AG10803 (cell line): ENCODE measurements around the gene SLC39A9.
"Not testable (repeated sequence)": the region's sequence is repeated elsewhere in the genome, so short reads cannot be mapped to it uniquely, and the experiment has no call there.

Experiments used
- DNase-seq: peaks from one replicate; pipeline ENCODE4 v3.0.0; 2010; ENCODE audit warnings: low read depth
- H3K4me3 ChIP-seq: 2 replicates; pipeline ENCODE4 v1.5.1; 2011; ENCODE audit warnings: mild to moderate bottlenecking, low read length, control low read depth
- TF ChIP-seq, protein P1 (sequence below): conservative IDR thresholded peaks from 2 replicates; pipeline ENCODE4 v1.5.1; 2011; ENCODE audit warnings: mild to moderate bottlenecking, low read length, control low read depth, inconsistent platforms

SLC39A9 gene

DNA sequence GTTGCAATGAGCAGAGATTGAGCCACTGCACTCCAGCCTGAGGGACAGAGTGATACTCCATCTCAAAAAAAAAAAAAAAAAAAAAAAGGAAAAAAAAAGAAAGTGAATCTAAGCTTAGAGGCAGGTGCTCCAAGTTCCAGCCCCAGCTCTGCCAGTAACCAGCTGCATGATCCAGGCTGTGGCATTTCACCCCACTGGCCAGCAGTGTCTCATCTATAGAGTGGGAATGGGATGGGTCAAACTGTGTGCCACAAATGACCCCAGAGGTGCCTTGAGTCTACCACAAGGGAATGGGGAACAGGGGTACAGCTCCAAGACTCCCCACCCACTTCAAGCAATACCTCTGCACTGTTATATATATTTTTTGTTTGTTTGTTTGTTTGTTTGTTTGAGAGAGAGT is 91.0 kb downstream of the SLC39A9 start:
- TF ChIP-seq, protein P1, sequence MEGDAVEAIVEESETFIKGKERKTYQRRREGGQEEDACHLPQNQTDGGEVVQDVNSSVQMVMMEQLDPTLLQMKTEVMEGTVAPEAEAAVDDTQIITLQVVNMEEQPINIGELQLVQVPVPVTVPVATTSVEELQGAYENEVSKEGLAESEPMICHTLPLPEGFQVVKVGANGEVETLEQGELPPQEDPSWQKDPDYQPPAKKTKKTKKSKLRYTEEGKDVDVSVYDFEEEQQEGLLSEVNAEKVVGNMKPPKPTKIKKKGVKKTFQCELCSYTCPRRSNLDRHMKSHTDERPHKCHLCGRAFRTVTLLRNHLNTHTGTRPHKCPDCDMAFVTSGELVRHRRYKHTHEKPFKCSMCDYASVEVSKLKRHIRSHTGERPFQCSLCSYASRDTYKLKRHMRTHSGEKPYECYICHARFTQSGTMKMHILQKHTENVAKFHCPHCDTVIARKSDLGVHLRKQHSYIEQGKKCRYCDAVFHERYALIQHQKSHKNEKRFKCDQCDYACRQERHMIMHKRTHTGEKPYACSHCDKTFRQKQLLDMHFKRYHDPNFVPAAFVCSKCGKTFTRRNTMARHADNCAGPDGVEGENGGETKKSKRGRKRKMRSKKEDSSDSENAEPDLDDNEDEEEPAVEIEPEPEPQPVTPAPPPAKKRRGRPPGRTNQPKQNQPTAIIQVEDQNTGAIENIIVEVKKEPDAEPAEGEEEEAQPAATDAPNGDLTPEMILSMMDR: no peak
- H3K4me3 ChIP-seq: no peak overlapping the region
- no peak for DNase-seq

DNA sequence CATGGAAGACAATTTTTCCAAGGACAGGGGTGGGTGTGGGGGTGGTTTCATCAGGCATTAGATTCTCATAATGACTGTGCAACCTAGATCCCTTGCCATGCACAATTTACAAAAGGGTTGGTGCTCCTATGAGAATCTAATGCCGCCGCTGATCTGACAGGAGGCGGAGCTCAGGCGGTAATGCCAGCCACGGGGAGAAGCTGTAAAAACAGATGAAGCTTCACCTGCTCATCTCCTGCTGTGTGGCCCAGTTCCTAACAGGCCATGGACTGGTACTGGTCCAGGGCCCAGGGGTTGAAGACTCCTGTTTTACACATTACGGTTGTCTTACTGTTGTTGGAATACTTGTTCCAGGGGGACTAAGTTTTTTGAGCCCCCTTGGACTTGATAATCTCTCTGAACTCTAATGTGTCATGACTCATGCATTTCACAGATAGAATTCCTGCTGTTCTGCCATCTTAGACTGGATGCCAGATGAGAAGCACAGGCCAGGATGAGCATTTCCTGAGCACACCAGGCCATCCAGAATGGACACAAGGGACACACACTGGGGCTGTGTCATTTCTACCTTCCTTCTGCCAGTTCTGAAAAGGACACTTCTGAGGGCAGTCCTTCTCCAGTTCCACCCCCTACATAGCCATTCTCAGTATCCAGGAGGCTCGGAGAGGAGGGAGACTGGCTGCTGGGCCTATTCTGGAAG is 91.9 kb downstream of the SLC39A9 start:
- no peak for DNase-seq
- no peak overlapping the region for H3K4me3 ChIP-seq
- TF ChIP-seq, protein P1: no peak

DNA sequence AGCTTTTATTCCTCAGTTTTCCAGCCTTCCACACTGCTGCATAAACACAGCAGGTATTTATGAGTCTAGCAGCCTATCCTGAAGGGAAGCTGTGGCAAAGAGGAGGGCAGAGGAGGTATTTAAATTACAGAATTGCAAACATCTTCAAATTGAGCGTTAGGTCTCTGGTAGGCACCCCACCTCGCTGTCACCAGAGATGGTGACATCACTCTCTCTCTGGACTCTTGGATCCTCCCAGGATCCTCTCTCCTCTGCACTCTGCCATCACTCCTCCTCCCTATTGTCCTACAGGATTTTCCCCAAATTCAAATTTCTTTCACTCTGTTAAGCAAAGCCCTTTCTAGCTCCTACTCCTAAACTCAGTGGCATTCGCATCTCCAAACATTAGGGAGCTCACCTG is 92.7 kb downstream of the SLC39A9 start:
- TF ChIP-seq, protein P1: no peak
- no peak for DNase-seq
- H3K4me3 ChIP-seq: no peak overlapping the region

GRCh38 chr14:69493038-69493437 is 94.5 kb downstream of the SLC39A9 start:
- no peak overlapping the region for H3K4me3 ChIP-seq
- no peak for DNase-seq
- TF ChIP-seq, protein P1: no peak

- TF ChIP-seq, protein P1: no peak
These were observed 95.3 kb downstream of the SLC39A9 start for GRCh38 chr14:69493791-69494190.

DNA sequence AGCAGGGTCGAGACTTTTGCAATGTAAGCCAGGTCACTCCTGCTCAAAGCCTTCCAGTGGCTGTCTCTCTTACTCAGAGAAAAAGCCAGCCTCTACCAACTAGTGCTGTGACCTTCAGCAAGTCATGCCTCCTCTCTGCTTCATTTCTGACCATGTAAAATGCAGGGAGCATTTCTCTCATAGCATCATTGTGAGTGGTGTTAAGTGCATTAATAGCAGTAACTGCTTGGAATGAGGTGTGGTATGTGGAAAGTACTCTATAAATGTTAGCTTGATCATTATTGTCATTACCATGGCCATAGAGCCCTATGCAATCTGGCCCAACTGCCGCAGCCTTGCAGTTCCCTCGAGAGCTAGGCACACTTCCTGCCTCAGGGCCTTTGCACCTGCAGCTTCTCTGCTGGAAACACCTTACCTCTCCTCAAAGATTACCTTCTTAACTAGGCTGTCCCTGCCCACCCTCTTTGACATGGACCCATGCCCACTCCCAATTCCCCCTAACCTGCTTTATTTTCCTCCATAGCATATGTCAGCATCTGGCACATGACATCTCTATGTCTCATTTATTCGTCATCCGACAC is 96.9 kb downstream of the SLC39A9 start:
- no peak for DNase-seq
- H3K4me3 ChIP-seq: no peak overlapping the region
- TF ChIP-seq, protein P1: no peak

More at GRCh38 chr14:69493791-69494190, 95.3 kb downstream of the SLC39A9 start:
- no peak overlapping the region for H3K4me3 ChIP-seq
- DNase-seq: no peak

- not testable (repeated sequence) for DNase-seq, H3K4me3 ChIP-seq
These were observed 99.4 kb downstream of the SLC39A9 start for GRCh38 chr14:69497866-69498265.

- not testable (repeated sequence) for DNase-seq, H3K4me3 ChIP-seq
These were observed 99.8 kb downstream of the SLC39A9 start for GRCh38 chr14:69498286-69498685.
